Measurements from ENCODE around the gene DNASE1. TPM values are rescaled to one million over a fixed set of nuclear protein-coding genes. Genes with fewer than 3 reads are reported as not detected.
"Not testable (repeated sequence)": the region's sequence is repeated elsewhere in the genome, so short reads cannot be mapped to it uniquely, and the experiment has no call there.

Gene DNASE1
- total RNA-seq, 1 experiment from 2014 or later, result 22.9 TPM

DNA sequence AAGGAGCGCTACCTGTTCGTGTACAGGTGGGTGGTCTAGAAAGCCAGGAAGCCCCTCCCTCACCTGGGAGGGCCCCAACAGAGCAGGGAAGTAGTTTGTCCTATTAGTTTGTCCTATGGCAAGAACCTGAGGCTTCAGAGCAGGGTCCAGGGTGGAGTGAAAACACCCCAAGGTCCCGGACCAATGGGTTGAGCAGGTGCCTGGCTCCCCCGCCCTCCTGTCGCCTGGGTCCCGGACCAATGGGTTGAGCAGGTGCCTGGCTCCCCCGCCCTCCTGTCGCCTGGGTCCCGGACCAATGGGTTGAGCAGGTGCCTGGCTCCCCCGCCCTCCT lies 1.6 kb downstream of the DNASE1 start:
- H3K4me1 ChIP-seq (ENCODE audit: low read length); H3K27me3 ChIP-seq (ENCODE audit: low read length); H3K79me2 ChIP-seq (ENCODE audit: low read length); H4K20me1 ChIP-seq (ENCODE audit: insufficient read depth, low read depth, low read length); H2AFZ ChIP-seq (ENCODE audit: low read length); H3K4me2 ChIP-seq (ENCODE audit: low read depth, low read length, poor library complexity, severe bottlenecking); H3K27ac ChIP-seq (ENCODE audit: low read length); H3K9me3 ChIP-seq (ENCODE audit: low read length); DNase-seq; H3K9ac ChIP-seq (ENCODE audit: low read length); H3K4me3 ChIP-seq (ENCODE audit: low read length); H3K9me2 ChIP-seq (replicated peaks; ENCODE audit: insufficient read depth, low read length): not testable (repeated sequence)
- H3K36me3 ChIP-seq (ENCODE audit: insufficient read depth, low read length), result peaks cover 25% of the 10 kb centered on the region; the same call in 1 of the 2 replicates

DNA sequence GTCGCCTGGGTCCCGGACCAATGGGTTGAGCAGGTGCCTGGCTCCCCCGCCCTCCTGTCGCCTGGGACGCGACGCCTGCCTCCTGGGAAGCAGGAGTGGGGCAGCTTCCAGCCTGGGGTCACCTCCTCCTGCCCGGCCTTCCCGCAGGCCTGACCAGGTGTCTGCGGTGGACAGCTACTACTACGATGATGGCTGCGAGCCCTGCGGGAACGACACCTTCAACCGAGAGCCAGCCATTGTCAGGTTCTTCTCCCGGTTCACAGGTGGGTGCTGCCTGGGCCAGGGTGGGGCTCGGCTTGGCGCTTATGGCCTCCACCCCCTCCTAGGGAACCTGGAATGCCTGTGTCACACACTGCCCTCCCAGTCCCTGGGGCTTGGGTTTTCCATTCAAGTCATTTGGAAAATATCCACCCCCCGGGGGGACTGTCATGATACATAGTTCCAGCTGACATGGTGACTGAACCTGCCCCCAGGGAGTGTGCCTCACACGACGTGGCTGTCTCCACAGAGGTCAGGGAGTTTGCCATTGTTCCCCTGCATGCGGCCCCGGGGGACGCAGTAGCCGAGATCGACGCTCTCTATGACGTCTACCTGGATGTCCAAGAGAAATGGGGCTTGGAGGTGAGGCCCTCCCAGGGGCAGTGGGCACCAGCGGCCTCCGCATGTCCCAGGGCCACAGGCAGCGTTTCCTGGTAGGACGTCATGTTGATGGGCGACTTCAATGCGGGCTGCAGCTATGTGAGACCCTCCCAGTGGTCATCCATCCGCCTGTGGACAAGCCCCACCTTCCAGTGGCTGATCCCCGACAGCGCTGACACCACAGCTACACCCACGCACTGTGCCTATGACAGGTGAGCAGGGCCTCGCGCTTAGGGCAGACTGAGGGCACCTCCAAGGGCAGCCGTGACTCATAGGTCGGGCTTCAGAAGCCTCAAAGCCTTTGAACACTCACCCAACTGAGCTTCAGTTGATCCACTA lies 2.3 kb downstream of the DNASE1 start:
- Histone ChIP-seq H2AFZ (ENCODE audit: low read length) (no peak overlapping the region), H3K4me3 (ENCODE audit: low read length) (no peak overlapping the region), H3K79me2 (ENCODE audit: low read length) (no peaks in the 10 kb centered on the region), H4K20me1 (ENCODE audit: insufficient read depth, low read depth, low read length) (0 out of 2 replicates have a peak, but pooled peaks cover 4% of the 10 kb centered on the region), H3K4me1 (ENCODE audit: low read length) (no peaks in the 10 kb centered on the region), H3K36me3 (ENCODE audit: insufficient read depth, low read length) (peaks cover 32% of the 10 kb centered on the region; the same call in 1 of the 2 replicates), H3K4me2 (ENCODE audit: low read depth, low read length, poor library complexity, severe bottlenecking) (no peak overlapping the region), H3K27ac (ENCODE audit: low read length) (no peak overlapping the region), H3K9ac (ENCODE audit: low read length) (no peak overlapping the region), H3K9me2 (replicated peaks; ENCODE audit: insufficient read depth, low read length) (no peaks in the 10 kb centered on the region), H3K27me3 (ENCODE audit: low read length) (no peaks in the 10 kb centered on the region), H3K9me3 (ENCODE audit: low read length) (no peaks in the 10 kb centered on the region)
- no peak for DNase-seq

DNA sequence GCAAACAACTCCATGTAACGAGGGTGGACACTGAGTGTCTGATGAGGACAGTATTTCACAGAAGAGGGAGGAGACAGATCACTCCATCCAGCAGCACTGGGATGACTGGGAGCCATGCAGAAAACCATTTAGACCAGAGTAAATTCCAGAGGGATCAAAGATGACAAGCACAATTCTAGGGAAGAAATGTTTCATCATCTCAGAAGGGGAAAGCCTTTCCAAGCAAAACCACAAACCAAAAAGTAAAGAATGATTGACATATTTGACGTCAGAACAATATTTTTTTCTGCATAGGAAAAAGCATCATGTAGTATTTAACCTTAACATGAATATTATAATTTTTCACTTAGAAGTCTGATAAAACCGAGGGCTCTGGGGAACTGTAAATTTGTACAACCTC lies 4.8 kb downstream of the DNASE1 start:
- no peak overlapping the region for H3K9ac ChIP-seq (ENCODE audit: low read length)
- no peak overlapping the region for H3K27ac ChIP-seq (ENCODE audit: low read length)
- no peaks in the 10 kb centered on the region for H3K79me2 ChIP-seq (ENCODE audit: low read length)
- H3K4me3 ChIP-seq (ENCODE audit: low read length), result no peak overlapping the region
- no peaks in the 10 kb centered on the region for H3K27me3 ChIP-seq (ENCODE audit: low read length)
- no peaks in the 10 kb centered on the region for H3K9me2 ChIP-seq (replicated peaks; ENCODE audit: insufficient read depth, low read length)
- DNase-seq, result no peak
- no peak overlapping the region for H2AFZ ChIP-seq (ENCODE audit: low read length)
- H4K20me1 ChIP-seq (ENCODE audit: insufficient read depth, low read depth, low read length), result 0 out of 2 replicates have a peak, but pooled peaks cover 4% of the 10 kb centered on the region
- H3K4me2 ChIP-seq (ENCODE audit: low read depth, low read length, poor library complexity, severe bottlenecking), result no peak overlapping the region
- H3K4me1 ChIP-seq (ENCODE audit: low read length), result no peaks in the 10 kb centered on the region
- no peaks in the 10 kb centered on the region for H3K9me3 ChIP-seq (ENCODE audit: low read length)
- H3K36me3 ChIP-seq (ENCODE audit: insufficient read depth, low read length), result peaks cover 30% of the 10 kb centered on the region; the same call in 1 of the 2 replicates

DNA sequence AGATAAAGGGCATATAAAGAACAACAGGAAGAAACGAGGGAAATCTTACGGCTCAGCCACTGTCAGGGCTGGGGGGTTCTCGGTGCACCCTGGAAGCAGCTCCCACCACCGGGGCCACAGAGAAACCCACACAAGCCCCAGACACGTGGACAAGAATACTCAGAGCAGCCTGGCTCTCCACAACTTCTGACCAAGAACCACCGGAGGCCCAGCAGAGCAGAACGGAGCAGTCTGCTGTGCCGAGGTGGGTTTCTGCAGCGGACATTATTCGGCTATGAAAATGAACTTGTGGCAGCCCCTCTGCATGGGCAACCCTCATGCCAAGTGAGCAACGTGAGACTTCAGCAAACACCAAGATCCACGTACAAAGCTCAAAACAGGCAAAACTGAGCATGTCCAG lies 6.8 kb downstream of the DNASE1 start:
- peaks cover 39% of the 10 kb centered on the region for H3K36me3 ChIP-seq (ENCODE audit: insufficient read depth, low read length)
- no peaks in the 10 kb centered on the region for H3K9me3 ChIP-seq (ENCODE audit: low read length)
- no peak overlapping the region for H3K9ac ChIP-seq (ENCODE audit: low read length)
- no peaks in the 10 kb centered on the region for H3K79me2 ChIP-seq (ENCODE audit: low read length)
- H3K4me3 ChIP-seq (ENCODE audit: low read length), result no peak overlapping the region
- no peak for DNase-seq
- H3K27ac ChIP-seq (ENCODE audit: low read length), result no peak overlapping the region
- no peaks in the 10 kb centered on the region for H3K4me1 ChIP-seq (ENCODE audit: low read length)
- H3K4me2 ChIP-seq (ENCODE audit: low read depth, low read length, poor library complexity, severe bottlenecking), result no peak overlapping the region
- no peak overlapping the region for H2AFZ ChIP-seq (ENCODE audit: low read length)
- no peaks in the 10 kb centered on the region for H3K27me3 ChIP-seq (ENCODE audit: low read length)
- H3K9me2 ChIP-seq (replicated peaks; ENCODE audit: insufficient read depth, low read length), result no peaks in the 10 kb centered on the region
- 0 out of 2 replicates have a peak, but pooled peaks cover 4% of the 10 kb centered on the region for H4K20me1 ChIP-seq (ENCODE audit: insufficient read depth, low read depth, low read length)

DNA sequence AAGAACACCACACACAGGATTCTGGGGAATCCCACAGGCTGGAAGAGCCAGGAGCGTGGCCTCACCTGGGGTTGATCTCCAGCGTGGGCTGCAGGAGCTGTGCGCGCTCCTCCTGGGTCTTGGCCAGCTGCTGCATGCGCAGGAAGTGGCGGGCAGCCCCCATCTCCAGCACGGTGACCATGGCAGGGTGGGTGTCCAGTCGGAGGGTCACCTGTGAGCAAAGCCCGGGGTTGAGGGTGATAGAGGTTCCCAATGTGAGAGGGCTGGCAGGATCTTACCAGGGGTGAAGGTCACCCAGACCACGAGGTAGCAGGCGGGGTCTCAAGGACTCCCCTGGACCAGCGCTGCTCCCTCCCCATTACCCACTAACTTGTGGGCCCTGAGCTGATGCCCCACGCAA lies 7.4 kb downstream of the DNASE1 start:
- H3K36me3 ChIP-seq (ENCODE audit: insufficient read depth, low read length), result peaks cover 39% of the 10 kb centered on the region
- DNase-seq, result no peak
- no peak overlapping the region for H3K4me3 ChIP-seq (ENCODE audit: low read length)
- no peaks in the 10 kb centered on the region for H3K9me2 ChIP-seq (replicated peaks; ENCODE audit: insufficient read depth, low read length)
- 0 out of 2 replicates have a peak, but pooled peaks cover 4% of the 10 kb centered on the region for H4K20me1 ChIP-seq (ENCODE audit: insufficient read depth, low read depth, low read length)
- no peaks in the 10 kb centered on the region for H3K79me2 ChIP-seq (ENCODE audit: low read length)
- no peak overlapping the region for H3K27ac ChIP-seq (ENCODE audit: low read length)
- H3K9me3 ChIP-seq (ENCODE audit: low read length), result no peaks in the 10 kb centered on the region
- H3K4me1 ChIP-seq (ENCODE audit: low read length), result no peaks in the 10 kb centered on the region
- H3K27me3 ChIP-seq (ENCODE audit: low read length), result no peaks in the 10 kb centered on the region
- no peak overlapping the region for H3K4me2 ChIP-seq (ENCODE audit: low read depth, low read length, poor library complexity, severe bottlenecking)
- no peak overlapping the region for H3K9ac ChIP-seq (ENCODE audit: low read length)
- no peak overlapping the region for H2AFZ ChIP-seq (ENCODE audit: low read length)

DNA sequence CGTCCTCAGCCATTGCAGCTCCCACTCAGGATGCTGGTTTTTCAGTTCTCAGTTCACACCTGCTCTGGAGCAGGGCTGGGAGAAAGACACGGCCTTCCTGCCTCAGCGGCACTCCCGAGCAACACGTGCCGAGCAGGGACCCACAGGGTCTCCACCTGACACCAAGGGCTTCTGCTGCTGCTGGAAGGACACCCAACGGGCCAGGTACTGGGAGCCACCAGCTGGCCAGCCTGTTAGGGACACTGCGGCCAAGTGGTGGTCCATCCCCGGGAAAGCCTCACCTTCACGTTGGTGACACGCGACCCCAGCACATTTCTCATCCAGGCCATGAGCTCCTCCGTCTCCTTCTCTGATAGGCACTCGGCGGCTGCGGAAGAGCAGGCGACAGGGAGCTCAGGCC lies 8.1 kb downstream of the DNASE1 start:
- no peaks in the 10 kb centered on the region for H3K79me2 ChIP-seq (ENCODE audit: low read length)
- no peak overlapping the region for H2AFZ ChIP-seq (ENCODE audit: low read length)
- H3K4me1 ChIP-seq (ENCODE audit: low read length), result no peaks in the 10 kb centered on the region
- H3K9ac ChIP-seq (ENCODE audit: low read length), result no peak overlapping the region
- 0 out of 2 replicates have a peak, but pooled peaks cover 2% of the 10 kb centered on the region for H4K20me1 ChIP-seq (ENCODE audit: insufficient read depth, low read depth, low read length)
- H3K36me3 ChIP-seq (ENCODE audit: insufficient read depth, low read length), result peaks cover 37% of the 10 kb centered on the region
- H3K27ac ChIP-seq (ENCODE audit: low read length), result no peak overlapping the region
- no peak overlapping the region for H3K4me2 ChIP-seq (ENCODE audit: low read depth, low read length, poor library complexity, severe bottlenecking)
- no peaks in the 10 kb centered on the region for H3K27me3 ChIP-seq (ENCODE audit: low read length)
- H3K9me3 ChIP-seq (ENCODE audit: low read length), result no peaks in the 10 kb centered on the region
- no peak overlapping the region for H3K4me3 ChIP-seq (ENCODE audit: low read length)
- H3K9me2 ChIP-seq (replicated peaks; ENCODE audit: insufficient read depth, low read length), result no peaks in the 10 kb centered on the region
- DNase-seq, result no peak

DNA sequence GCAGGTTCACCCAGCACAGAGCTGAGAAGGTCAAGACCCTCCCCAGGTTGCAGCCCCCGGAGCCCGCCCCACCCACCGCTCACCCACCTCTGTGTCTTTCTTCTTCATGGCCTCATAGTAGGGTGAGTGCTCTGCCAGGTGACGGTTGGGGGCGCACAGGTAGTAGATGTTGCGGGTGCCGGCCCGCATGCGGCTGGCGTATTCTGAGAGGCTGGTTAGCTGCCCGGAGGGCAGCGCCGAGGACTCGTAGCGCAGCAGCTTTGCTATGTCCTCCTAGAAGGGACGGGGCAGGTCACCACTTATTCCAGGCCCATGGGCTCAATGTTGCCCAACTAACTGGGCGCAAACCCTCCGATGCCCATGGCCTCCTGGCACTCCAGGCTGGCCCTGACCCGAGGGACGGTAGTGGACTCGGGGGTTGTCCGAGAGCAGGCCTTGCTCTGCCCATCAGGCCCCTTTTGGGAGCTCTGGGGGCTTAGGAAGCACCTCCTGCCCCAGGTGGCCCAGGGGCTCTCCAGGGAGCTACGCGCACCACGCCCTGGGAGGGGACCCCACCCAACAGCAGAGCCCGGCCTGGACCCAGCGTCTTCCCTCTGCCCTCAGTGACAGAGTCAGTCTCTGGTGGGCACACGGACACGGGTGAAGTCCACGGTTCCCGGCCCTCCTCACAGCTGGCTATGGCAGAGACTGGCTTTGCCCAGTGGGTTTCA lies 9.9 kb downstream of the DNASE1 start:
- DNase-seq, result no peak
- no peaks in the 10 kb centered on the region for H3K9me3 ChIP-seq (ENCODE audit: low read length)
- H3K9ac ChIP-seq (ENCODE audit: low read length), result no peak overlapping the region
- H3K4me2 ChIP-seq (ENCODE audit: low read depth, low read length, poor library complexity, severe bottlenecking), result no peak overlapping the region
- H3K4me1 ChIP-seq (ENCODE audit: low read length), result no peaks in the 10 kb centered on the region
- H3K79me2 ChIP-seq (ENCODE audit: low read length), result no peaks in the 10 kb centered on the region
- H4K20me1 ChIP-seq (ENCODE audit: insufficient read depth, low read depth, low read length), result no peaks in the 10 kb centered on the region
- H3K9me2 ChIP-seq (replicated peaks; ENCODE audit: insufficient read depth, low read length), result no peaks in the 10 kb centered on the region
- H3K27ac ChIP-seq (ENCODE audit: low read length), result no peak overlapping the region
- no peak overlapping the region for H3K4me3 ChIP-seq (ENCODE audit: low read length)
- H3K36me3 ChIP-seq (ENCODE audit: insufficient read depth, low read length), result peaks cover 34% of the 10 kb centered on the region
- H2AFZ ChIP-seq (ENCODE audit: low read length), result no peak overlapping the region
- no peaks in the 10 kb centered on the region for H3K27me3 ChIP-seq (ENCODE audit: low read length)

DNA sequence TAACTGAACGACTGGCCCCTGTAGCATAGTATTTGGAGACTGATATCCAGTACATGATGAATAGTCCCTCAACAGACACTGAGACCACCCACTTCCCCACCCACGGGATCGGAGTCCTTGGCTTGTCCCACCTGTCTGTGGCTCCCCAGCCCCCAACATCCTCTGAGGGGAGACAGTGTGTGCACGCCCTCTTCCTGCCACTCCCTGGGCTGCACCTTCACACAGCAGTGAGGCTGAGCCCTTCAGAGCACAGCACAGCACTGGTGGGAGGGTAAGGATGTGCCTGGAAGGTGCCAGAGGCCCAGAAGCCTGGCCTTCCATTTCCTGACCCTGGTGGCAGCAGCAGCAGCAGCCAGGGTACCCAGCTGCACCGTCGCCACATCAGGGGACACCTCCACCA lies 11.0 kb downstream of the DNASE1 start:
- no peak overlapping the region for H2AFZ ChIP-seq (ENCODE audit: low read length)
- H3K27ac ChIP-seq (ENCODE audit: low read length), result no peak overlapping the region
- H3K9me2 ChIP-seq (replicated peaks; ENCODE audit: insufficient read depth, low read length), result no peaks in the 10 kb centered on the region
- no peak for DNase-seq
- no peaks in the 10 kb centered on the region for H4K20me1 ChIP-seq (ENCODE audit: insufficient read depth, low read depth, low read length)
- H3K4me1 ChIP-seq (ENCODE audit: low read length), result no peaks in the 10 kb centered on the region
- peaks cover 31% of the 10 kb centered on the region for H3K36me3 ChIP-seq (ENCODE audit: insufficient read depth, low read length)
- H3K9ac ChIP-seq (ENCODE audit: low read length), result no peak overlapping the region
- H3K27me3 ChIP-seq (ENCODE audit: low read length), result no peaks in the 10 kb centered on the region
- no peak overlapping the region for H3K4me2 ChIP-seq (ENCODE audit: low read depth, low read length, poor library complexity, severe bottlenecking)
- no peaks in the 10 kb centered on the region for H3K9me3 ChIP-seq (ENCODE audit: low read length)
- H3K79me2 ChIP-seq (ENCODE audit: low read length), result no peaks in the 10 kb centered on the region
- H3K4me3 ChIP-seq (ENCODE audit: low read length), result no peak overlapping the region

All from Karpas-422 (cell line).